ENCODE data around the gene ERBB2.

ERBB2 gene

DNA sequence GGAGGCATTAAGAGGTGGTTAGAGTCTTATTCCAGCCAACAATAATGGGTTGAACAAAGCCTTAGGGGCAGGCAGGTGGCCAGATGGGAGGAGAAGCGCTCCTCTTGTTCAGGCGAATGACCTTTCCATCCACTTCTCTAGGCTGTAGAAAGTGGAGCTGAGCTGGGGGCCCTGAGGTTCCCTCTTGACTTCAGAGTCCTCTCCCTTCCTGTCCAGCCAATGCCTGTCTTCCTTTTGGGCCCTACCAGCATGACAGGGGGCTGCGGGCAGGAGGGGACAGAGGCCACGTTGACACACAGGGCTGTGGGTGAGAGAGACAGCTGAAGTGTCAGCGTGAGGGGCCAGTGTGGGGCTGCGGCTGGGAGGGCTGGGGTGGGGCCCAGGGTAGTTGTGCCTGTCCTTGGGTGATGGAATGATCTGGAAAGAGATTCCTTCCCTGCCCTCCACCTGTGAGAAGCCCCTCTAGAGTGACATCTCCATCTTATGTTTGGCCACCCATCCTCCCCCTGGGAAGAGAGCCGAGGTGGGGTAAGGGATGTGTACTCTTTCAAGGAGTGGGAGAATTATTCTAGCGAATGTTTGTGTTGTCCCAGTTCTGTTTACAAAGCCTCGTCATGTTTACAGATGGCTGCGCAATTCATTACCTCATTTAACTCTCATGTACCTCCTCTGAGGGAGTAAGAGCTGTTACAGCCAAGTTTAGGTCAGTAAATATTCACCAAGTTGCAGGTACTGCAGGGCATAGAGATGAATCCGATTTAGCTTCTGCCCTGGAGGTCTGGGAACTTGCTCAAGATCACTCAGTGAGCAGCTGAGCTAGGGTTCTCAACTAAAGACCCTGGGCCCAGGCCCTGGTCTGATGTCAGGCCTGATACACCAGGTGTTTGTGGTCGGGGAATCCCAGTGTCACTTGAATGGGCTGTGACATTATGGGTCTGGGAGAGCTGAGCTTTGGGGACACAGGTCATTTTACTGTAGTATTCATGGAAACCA is 3.3 kb downstream of the ERBB2 start:
- TF ChIP-seq, protein P1, sequence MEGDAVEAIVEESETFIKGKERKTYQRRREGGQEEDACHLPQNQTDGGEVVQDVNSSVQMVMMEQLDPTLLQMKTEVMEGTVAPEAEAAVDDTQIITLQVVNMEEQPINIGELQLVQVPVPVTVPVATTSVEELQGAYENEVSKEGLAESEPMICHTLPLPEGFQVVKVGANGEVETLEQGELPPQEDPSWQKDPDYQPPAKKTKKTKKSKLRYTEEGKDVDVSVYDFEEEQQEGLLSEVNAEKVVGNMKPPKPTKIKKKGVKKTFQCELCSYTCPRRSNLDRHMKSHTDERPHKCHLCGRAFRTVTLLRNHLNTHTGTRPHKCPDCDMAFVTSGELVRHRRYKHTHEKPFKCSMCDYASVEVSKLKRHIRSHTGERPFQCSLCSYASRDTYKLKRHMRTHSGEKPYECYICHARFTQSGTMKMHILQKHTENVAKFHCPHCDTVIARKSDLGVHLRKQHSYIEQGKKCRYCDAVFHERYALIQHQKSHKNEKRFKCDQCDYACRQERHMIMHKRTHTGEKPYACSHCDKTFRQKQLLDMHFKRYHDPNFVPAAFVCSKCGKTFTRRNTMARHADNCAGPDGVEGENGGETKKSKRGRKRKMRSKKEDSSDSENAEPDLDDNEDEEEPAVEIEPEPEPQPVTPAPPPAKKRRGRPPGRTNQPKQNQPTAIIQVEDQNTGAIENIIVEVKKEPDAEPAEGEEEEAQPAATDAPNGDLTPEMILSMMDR (IDR thresholded peaks at IDR 0.05; ENCODE audit: control extremely low read depth, extremely low read depth, low read depth, missing control alignments): no peak
- peak; percentile 76 for DNase-seq (ENCODE audit: extremely low spot score)
- ChIA-PET POLR2A (no interaction called here), CTCF (interaction anchor here (0.8 to 3.4 kb wide), 7 partner anchors 9 to 83 kb away, joined by 3 to 13 read pairs (median 4); partner anchors contain the start of genes MIEN1 and PNMT)

DNA sequence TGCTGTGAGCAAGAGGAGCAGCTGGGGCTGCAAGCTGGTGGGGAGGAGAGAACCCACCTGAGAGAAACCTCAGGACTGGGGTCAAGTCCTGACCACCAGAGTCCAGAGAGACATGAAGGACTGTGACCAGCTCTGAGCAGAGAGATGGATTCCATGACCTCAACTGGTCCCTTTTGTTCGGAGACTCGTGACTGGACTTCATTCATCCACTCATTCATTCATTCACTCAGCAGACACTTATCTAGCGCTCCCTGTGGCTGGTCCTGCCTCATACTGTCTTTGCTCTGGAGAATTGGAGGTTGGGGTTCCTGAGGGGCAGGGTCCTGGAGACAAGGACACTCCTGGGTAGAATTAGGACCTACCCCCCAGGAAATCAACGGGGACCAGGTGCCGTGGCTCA is 4.0 kb downstream of the ERBB2 start:
- DNase-seq (ENCODE audit: extremely low spot score): no peak
- POLR2A ChIA-PET: no interaction called here
- CTCF ChIA-PET: interaction anchor here (0.9 to 3.4 kb wide), 6 partner anchors 26 to 84 kb away, joined by 3 to 13 read pairs (median 7); partner anchors contain the start of genes MIEN1 and PNMT
- TF ChIP-seq, protein P1 (IDR thresholded peaks at IDR 0.05; ENCODE audit: control extremely low read depth, extremely low read depth, low read depth, missing control alignments): no peak

DNA sequence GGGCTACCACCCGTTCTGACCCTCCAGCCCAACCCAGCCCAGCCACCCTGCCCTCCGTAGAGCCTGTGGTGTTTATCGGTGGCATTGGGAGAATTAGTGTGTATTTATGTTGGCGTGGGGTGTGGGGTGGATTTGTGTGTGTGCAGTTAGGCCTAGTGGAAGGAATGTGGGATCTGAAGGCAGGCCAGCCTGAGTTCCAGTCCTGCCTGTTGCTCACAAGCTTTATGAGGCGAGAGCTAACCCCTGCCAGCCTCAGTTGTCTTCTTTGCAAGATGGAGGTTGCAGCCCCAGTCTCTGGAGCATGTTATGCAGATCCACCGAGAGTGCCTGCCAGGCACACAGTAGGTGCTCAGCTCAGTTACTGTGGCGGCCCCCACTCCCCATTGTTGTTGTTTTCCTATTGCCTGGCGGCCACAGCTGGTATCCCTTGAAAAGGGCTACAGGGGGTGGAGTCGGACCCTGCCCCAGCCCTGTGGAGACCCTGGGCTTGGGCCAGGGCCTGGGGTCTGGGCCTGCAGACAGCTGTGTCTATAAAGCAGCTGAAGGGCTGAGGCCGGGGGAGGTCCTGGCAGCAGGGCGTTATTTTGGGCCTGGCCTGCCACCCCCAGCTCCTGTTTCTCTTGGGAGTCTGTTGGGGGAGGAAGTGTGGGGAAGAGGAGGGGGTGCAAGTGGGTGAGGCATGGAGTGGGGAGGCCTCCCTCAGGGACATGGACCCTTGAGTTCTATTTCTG is 5.1 kb downstream of the ERBB2 start:
- TF ChIP-seq, protein P1 (IDR thresholded peaks at IDR 0.05; ENCODE audit: control extremely low read depth, extremely low read depth, low read depth, missing control alignments): no peak
- CTCF ChIA-PET: interaction anchor here (3.4 kb wide), 1 partner anchor 84 kb away, joined by 13 read pairs; no protein-coding TSS in a partner anchor
- DNase-seq (ENCODE audit: extremely low spot score): no peak
- POLR2A ChIA-PET: no interaction called here

DNA sequence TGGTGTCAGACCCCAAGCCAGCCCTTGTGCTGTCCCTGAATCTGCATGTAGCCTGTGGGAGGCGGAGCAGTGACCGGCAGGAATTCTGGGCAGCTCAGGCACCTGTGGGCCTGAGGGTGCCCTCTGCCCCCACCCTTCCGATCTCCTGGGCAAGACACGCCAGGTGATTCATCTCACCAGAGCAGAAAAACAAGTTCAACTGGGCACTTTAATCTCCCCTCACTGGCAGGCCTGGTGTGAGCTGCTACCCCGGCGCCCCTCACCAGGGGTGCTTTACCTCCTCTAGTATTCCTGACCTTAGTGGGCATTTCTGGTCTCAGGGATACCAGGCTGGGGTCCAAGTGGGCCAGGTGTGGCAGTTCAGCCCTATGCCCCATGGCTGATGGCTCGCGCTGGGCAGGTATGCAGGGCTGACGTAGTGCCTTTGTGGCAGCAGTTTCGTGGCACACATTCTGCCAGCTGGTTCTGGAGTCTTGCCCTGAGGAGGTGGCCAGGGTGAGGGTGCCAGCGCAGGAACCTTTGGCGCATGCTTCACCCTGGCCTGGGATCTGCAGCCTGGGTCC is 6.0 kb downstream of the ERBB2 start:
- TF ChIP-seq, protein P1 (IDR thresholded peaks at IDR 0.05; ENCODE audit: control extremely low read depth, extremely low read depth, low read depth, missing control alignments): no peak
- no peak for DNase-seq (ENCODE audit: extremely low spot score)
- ChIA-PET POLR2A (no interaction called here), CTCF (interaction anchor here (2.0 kb wide), 1 partner anchor 51 kb away, joined by 5 read pairs; no protein-coding TSS in a partner anchor)

DNA sequence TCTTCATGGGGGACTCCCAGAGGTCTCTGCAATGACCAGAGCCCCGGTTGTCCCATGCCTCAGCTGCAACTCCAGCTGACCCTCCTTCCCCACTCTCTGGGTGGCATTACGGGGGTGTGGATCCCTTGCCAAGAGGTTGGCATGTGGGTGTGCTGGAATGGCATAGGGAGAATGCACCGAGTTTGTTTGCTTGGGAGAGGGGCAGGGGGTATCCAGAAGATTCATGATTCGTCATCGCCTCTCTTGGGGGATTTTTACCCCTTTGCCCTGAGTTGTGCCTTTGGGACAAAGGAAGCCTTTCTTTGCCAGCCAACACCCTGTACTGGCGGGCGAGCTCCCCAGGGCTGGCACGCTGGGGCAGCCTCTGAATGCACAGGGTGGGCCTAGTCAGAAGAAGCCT is 6.5 kb downstream of the ERBB2 start:
- no peak for DNase-seq (ENCODE audit: extremely low spot score)
- TF ChIP-seq, protein P1 (IDR thresholded peaks at IDR 0.05; ENCODE audit: control extremely low read depth, extremely low read depth, low read depth, missing control alignments): no peak
- ChIA-PET POLR2A (no interaction called here), CTCF (interaction anchor here (2.0 kb wide), 1 partner anchor 52 kb away, joined by 5 read pairs; no protein-coding TSS in a partner anchor)

DNA sequence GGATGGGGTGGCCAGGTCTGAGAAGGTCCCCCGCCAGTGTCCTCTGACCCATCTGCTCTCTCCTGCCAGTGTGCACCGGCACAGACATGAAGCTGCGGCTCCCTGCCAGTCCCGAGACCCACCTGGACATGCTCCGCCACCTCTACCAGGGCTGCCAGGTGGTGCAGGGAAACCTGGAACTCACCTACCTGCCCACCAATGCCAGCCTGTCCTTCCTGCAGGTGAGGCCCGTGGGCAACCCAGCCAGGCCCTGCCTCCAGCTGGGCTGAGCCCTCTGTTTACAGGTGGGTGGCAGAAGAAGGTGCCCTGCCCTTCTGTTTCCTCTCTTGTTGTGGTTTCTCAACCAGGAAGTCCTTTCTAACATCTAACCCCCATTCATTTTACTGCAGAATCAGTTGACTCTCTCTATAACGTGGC is 7.1 kb downstream of the ERBB2 start:
- no peak for DNase-seq (ENCODE audit: extremely low spot score)
- CTCF ChIA-PET: interaction anchor here (2.0 kb wide), 1 partner anchor 52 kb away, joined by 5 read pairs; no protein-coding TSS in a partner anchor
- POLR2A ChIA-PET: no interaction called here
- TF ChIP-seq, protein P1 (IDR thresholded peaks at IDR 0.05; ENCODE audit: control extremely low read depth, extremely low read depth, low read depth, missing control alignments): no peak
